ENCODE results near the gene ARMH2.
A peak's percentile ranks its signal among the peaks of the same experiment; 100 is the strongest.
"Not testable (repeated sequence)": the region's sequence is repeated elsewhere in the genome, so short reads cannot be mapped to it uniquely, and the experiment has no call there.

Gene ARMH2

GRCh38 chr6:24774696-24775519, 23.8 kb downstream of the ARMH2 start, which contains the start of gene GMNN:
GMNN (plus strand) TSS chr6:24774937; CDS start chr6:24777247, 2,310 bp downstream.
- in situ Hi-C loops (cut with HindIII; ENCODE audit: low pct_ligation_motif_present, low pct_unique_long_range_greater_than_20kb, low sequenced_read_pairs), result no loop called here
- DNase-seq, result peak; percentile 92

- no peak for DNase-seq
- in situ Hi-C loops (cut with HindIII; ENCODE audit: low pct_ligation_motif_present, low pct_unique_long_range_greater_than_20kb, low sequenced_read_pairs), result no loop called here
These were observed 30.4 kb downstream of the ARMH2 start for GRCh38 chr6:24768361-24768760.

GRCh38 chr6:24766680-24767462, 31.8 kb downstream of the ARMH2 start:
- peak; percentile 36 for DNase-seq
- in situ Hi-C loops (cut with HindIII; ENCODE audit: low pct_ligation_motif_present, low pct_unique_long_range_greater_than_20kb, low sequenced_read_pairs), result no loop called here

GRCh38 chr6:24765968-24766367, 32.7 kb downstream of the ARMH2 start:
- DNase-seq; in situ Hi-C loops (cut with HindIII; ENCODE audit: low pct_ligation_motif_present, low pct_unique_long_range_greater_than_20kb, low sequenced_read_pairs): not testable (repeated sequence)

GRCh38 chr6:24764833-24765828, 33.6 kb downstream of the ARMH2 start:
- DNase-seq; in situ Hi-C loops (cut with HindIII; ENCODE audit: low pct_ligation_motif_present, low pct_unique_long_range_greater_than_20kb, low sequenced_read_pairs): not testable (repeated sequence)

GRCh38 chr6:24763578-24763977, 35.1 kb downstream of the ARMH2 start:
- in situ Hi-C loops (cut with HindIII; ENCODE audit: low pct_ligation_motif_present, low pct_unique_long_range_greater_than_20kb, low sequenced_read_pairs), result no loop called here
- DNase-seq, result no peak

GRCh38 chr6:24761851-24762250, 36.9 kb downstream of the ARMH2 start:
- DNase-seq, result no peak
- in situ Hi-C loops (cut with HindIII; ENCODE audit: low pct_ligation_motif_present, low pct_unique_long_range_greater_than_20kb, low sequenced_read_pairs), result no loop called here

- DNase-seq, result no peak
- in situ Hi-C loops (cut with HindIII; ENCODE audit: low pct_ligation_motif_present, low pct_unique_long_range_greater_than_20kb, low sequenced_read_pairs), result no loop called here
These were observed 37.4 kb downstream of the ARMH2 start for GRCh38 chr6:24761193-24761835.

GRCh38 chr6:24760210-24760609, 38.5 kb downstream of the ARMH2 start:
- in situ Hi-C loops (cut with HindIII; ENCODE audit: low pct_ligation_motif_present, low pct_unique_long_range_greater_than_20kb, low sequenced_read_pairs), result no loop called here
- DNase-seq, result no peak

GRCh38 chr6:24759718-24760117, 39.0 kb downstream of the ARMH2 start:
- in situ Hi-C loops (cut with HindIII; ENCODE audit: low pct_ligation_motif_present, low pct_unique_long_range_greater_than_20kb, low sequenced_read_pairs), result no loop called here
- DNase-seq, result no peak

- no peak for DNase-seq
- in situ Hi-C loops (cut with HindIII; ENCODE audit: low pct_ligation_motif_present, low pct_unique_long_range_greater_than_20kb, low sequenced_read_pairs), result no loop called here
These were observed 41.1 kb downstream of the ARMH2 start for GRCh38 chr6:24757611-24758010.

GRCh38 chr6:24755279-24755678, 43.4 kb downstream of the ARMH2 start:
- DNase-seq, result no peak
- in situ Hi-C loops (cut with HindIII; ENCODE audit: low pct_ligation_motif_present, low pct_unique_long_range_greater_than_20kb, low sequenced_read_pairs), result no loop called here

GRCh38 chr6:24754378-24754777, 44.3 kb downstream of the ARMH2 start:
- in situ Hi-C loops (cut with HindIII; ENCODE audit: low pct_ligation_motif_present, low pct_unique_long_range_greater_than_20kb, low sequenced_read_pairs); DNase-seq: not testable (repeated sequence)

GRCh38 chr6:24753545-24753944, 45.2 kb downstream of the ARMH2 start:
- in situ Hi-C loops (cut with HindIII; ENCODE audit: low pct_ligation_motif_present, low pct_unique_long_range_greater_than_20kb, low sequenced_read_pairs), result no loop called here
- no peak for DNase-seq

- DNase-seq, result no peak
- in situ Hi-C loops (cut with HindIII; ENCODE audit: low pct_ligation_motif_present, low pct_unique_long_range_greater_than_20kb, low sequenced_read_pairs), result no loop called here
These were observed 45.7 kb downstream of the ARMH2 start for GRCh38 chr6:24752917-24753492.

GRCh38 chr6:24752503-24752902, 46.2 kb downstream of the ARMH2 start:
- in situ Hi-C loops (cut with HindIII; ENCODE audit: low pct_ligation_motif_present, low pct_unique_long_range_greater_than_20kb, low sequenced_read_pairs), result no loop called here

GRCh38 chr6:24750878-24751277, 47.8 kb downstream of the ARMH2 start:
- DNase-seq; in situ Hi-C loops (cut with HindIII; ENCODE audit: low pct_ligation_motif_present, low pct_unique_long_range_greater_than_20kb, low sequenced_read_pairs): not testable (repeated sequence)

More at GRCh38 chr6:24752503-24752902, 46.2 kb downstream of the ARMH2 start:
- DNase-seq, result no peak

GRCh38 chr6:24749297-24749696, 49.4 kb downstream of the ARMH2 start:
- DNase-seq, result no peak
- in situ Hi-C loops (cut with HindIII; ENCODE audit: low pct_ligation_motif_present, low pct_unique_long_range_greater_than_20kb, low sequenced_read_pairs), result no loop called here
